Fibroblast of villous mesenchyme (primary cell): ENCODE measurements around the gene RFFL. TPM values are rescaled to one million over a fixed set of nuclear protein-coding genes. Genes with fewer than 3 reads are reported as not detected.
"Not testable (repeated sequence)": the region's sequence is repeated elsewhere in the genome, so short reads cannot be mapped to it uniquely, and the experiment has no call there.

ENCODE experiments used
- DNase-seq: peaks from one replicate; pipeline ENCODE4 v3.0.0-alpha.2; 2010; ENCODE audit warnings: low read depth
- H3K4me3 ChIP-seq: 2 replicates; pipeline ENCODE4 v1.5.1; 2011; ENCODE audit warnings: low read depth, mild to moderate bottlenecking, low read length
- total RNA-seq: library from RNA; depleted of rRNA; stranded (reverse); fragments of >200 nt; gene quantifications from 2 replicates; pipeline ENCODE4 v1.2.3, GENCODE V29; 2012
- TF ChIP-seq, protein P1 (sequence below): IDR thresholded peaks from 2 replicates; pipeline ENCODE4 v1.5.1; 2012; ENCODE audit warnings: low read depth, mild to moderate bottlenecking, low read length; ENCODE audit not compliant: insufficient read depth

The RFFL gene, protein sequence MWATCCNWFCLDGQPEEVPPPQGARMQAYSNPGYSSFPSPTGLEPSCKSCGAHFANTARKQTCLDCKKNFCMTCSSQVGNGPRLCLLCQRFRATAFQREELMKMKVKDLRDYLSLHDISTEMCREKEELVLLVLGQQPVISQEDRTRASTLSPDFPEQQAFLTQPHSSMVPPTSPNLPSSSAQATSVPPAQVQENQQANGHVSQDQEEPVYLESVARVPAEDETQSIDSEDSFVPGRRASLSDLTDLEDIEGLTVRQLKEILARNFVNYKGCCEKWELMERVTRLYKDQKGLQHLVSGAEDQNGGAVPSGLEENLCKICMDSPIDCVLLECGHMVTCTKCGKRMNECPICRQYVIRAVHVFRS
- 11.9 and 15.1 TPM in 2 replicates for total RNA-seq

DNA sequence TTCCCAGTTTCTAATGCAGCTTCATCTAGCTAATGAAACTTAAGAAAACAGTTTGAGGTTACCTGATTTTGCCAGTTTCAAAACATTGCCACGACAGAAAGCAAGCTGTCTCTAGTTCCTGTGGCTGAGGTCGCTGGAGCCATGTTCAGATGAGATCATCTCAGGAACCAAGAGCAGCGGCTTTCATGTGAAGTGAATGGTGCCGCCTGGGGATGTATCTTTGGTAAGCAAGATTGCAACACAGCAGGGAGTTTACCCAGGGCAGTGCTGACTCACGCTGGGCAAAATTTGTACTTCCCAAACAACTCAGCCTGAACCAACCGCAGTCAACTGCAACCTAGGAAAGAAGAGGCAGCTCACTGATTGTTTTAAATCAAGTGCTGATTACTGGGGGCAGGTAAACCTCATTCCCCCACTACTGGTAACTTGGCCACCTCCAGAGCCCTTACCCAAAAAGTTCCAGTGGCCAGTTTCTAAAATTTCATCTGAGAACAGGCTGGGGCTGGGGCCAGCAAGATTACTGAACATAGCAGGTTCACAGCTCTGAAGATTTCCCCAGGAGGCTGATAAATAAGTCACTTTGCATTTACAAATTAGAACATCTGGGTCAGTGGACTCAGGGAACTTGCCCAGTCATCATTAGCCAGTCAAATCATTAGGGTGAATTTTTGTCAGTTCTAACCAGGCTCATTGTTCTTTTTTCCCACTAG is at the start of gene RFFL:
Gene RFFL, minus strand, starts transcription at position 194 of the 710 bp plus-strand sequence. CDS start 37,154 bp downstream, outside the sequence.
- H3K4me3 ChIP-seq, result peak within 1 kb of the TSS; percentile 37
- TF ChIP-seq, protein P1, sequence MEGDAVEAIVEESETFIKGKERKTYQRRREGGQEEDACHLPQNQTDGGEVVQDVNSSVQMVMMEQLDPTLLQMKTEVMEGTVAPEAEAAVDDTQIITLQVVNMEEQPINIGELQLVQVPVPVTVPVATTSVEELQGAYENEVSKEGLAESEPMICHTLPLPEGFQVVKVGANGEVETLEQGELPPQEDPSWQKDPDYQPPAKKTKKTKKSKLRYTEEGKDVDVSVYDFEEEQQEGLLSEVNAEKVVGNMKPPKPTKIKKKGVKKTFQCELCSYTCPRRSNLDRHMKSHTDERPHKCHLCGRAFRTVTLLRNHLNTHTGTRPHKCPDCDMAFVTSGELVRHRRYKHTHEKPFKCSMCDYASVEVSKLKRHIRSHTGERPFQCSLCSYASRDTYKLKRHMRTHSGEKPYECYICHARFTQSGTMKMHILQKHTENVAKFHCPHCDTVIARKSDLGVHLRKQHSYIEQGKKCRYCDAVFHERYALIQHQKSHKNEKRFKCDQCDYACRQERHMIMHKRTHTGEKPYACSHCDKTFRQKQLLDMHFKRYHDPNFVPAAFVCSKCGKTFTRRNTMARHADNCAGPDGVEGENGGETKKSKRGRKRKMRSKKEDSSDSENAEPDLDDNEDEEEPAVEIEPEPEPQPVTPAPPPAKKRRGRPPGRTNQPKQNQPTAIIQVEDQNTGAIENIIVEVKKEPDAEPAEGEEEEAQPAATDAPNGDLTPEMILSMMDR, result no peak
- peak; percentile 99 for DNase-seq

DNA sequence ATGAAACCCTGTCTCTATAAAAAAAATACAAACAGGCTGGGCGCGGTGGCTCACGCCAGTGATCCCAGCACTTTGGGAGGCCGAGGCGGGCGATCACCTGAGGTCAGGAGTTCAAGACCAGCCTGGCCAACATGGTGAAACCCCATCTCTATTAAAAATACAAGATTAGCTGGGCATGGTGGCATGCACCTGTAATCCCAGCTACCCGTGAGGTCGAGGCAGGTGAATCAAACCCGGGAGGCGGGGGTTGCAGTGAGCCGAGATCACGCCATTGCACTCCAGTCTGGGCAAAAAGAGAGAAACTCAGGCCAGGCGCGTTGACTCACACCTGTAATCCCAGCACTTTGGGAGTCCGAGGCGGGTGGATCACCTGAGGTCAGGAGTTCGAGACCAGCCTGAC is 47.3 kb upstream of the RFFL start:
- H3K4me3 ChIP-seq, DNase-seq: not testable (repeated sequence)

DNA sequence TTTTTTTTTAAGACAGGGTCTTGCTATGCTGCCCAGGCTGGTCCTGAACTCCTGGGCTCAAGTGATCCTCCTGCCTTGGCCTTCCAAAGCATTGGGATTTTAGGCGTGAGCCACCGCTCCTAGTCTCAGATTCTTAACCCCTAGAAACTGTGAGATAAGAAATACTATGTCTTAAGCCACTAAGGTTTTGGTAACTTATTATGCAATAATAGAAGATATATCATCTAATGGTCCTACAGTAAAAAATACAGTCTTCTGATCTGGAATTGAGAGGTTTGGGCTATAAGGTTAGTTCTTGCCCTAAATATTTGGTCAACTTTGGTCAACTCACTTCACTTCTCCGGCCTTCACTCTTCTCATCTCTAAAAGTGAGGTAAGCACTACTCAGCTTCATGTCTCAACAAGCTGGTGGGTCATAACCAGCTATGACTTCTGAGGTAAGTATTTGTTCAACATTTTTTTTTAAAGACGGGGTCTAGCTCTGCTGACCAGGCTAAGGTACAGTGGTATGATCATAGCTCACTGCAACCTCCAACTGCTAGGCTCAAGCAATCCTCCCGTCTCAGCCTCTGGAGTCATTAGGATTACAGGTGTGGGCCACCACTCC is 41.4 kb upstream of the RFFL start:
- H3K4me3 ChIP-seq, result no peak overlapping the region
- DNase-seq, result no peak
- TF ChIP-seq, protein P1, result no peak

DNA sequence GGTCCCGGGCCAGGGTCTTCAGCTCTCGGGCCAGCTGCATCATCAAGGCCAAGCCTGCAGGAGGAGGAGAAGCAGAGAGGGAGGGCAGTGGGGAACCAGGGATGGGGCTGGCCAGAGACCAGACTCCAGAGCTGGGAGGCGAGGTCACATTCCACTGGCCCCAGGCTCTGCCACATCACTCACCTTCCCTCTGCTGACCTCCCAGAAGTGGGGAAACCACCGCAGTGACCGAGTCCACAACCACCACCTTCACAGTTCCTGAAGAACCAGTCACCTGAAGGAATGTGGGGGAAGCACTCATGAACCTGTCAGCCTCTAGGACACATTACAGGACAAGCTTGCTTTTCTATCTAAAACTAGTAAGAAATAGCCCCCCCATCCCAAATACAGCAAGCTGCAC is 39.8 kb upstream of the RFFL start:
- DNase-seq, result no peak
- TF ChIP-seq, protein P1, result no peak
- no peak overlapping the region for H3K4me3 ChIP-seq

DNA sequence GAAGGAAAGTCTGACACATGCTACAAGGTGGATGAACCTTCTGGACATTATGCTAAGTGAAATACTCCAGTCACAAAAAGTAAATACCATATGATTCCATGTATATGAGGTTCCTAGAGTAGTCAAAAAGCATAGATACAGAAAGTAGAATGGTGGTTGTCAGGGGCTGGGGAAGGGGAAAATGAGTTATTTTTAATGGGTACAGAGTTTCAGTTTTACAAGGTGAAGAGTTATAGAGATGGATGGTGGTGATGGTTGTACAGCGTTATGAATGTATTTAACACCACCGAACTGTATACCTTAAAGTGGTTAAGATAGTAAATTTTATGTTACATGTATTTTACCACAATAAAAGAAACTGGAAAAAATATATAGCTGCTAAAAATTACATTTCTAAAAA is 38.2 kb upstream of the RFFL start:
- H3K4me3 ChIP-seq, result no peak overlapping the region
- TF ChIP-seq, protein P1, result no peak
- DNase-seq, result no peak

DNA sequence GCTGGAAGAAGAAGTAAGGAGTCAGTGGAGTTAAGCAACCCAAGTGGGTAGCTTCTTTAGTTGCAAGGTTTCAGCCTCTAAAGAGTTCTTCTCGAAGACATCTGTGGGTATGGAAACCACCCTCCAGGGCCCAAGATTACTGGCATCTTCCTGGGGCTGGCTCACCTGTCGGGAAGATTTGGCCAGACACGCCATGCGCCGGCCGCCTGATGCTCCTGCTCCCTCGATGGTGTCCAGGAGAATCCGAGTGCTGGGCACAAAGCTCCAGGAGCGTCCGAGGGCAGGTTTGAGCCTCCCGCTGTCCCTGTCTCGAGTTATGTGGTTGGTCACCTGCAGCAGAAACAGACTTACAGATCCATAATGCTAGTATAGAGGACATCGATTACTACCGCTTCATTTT is 37.5 kb upstream of the RFFL start:
- DNase-seq, result no peak
- no peak overlapping the region for H3K4me3 ChIP-seq
- TF ChIP-seq, protein P1, result no peak

DNA sequence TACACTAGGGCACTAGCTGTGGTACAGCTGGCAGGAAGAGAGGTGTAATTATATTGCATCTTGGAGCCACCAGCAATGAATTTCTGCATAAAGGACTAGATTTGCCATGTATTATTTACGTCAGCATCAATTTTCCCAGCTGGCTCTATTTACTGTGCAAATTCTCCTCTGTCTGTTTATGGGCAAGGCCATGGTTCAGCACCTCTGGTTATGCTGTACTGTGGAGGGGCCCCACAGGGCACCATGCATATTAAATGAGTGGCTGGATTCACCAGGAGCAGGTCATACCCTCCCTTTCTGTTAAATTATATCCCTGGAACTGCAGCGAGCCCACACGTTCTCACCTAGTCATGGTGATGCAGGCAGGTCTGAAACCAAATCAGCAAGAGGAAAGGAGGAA is 36.4 kb upstream of the RFFL start:
- DNase-seq, result no peak
- no peak overlapping the region for H3K4me3 ChIP-seq
- TF ChIP-seq, protein P1, result no peak
